Measurements from ENCODE around the gene TESK2.

The TESK2 gene

GRCh38 chr1:45508295-45509151, 17.6 kb upstream of the TESK2 start:
- no peak overlapping the region for H3K4me3 ChIP-seq (ENCODE audit: control insufficient read depth, low read depth, low read length)
- DNase-seq (ENCODE audit: low read depth) = no peak
- TF ChIP-seq, protein P1, sequence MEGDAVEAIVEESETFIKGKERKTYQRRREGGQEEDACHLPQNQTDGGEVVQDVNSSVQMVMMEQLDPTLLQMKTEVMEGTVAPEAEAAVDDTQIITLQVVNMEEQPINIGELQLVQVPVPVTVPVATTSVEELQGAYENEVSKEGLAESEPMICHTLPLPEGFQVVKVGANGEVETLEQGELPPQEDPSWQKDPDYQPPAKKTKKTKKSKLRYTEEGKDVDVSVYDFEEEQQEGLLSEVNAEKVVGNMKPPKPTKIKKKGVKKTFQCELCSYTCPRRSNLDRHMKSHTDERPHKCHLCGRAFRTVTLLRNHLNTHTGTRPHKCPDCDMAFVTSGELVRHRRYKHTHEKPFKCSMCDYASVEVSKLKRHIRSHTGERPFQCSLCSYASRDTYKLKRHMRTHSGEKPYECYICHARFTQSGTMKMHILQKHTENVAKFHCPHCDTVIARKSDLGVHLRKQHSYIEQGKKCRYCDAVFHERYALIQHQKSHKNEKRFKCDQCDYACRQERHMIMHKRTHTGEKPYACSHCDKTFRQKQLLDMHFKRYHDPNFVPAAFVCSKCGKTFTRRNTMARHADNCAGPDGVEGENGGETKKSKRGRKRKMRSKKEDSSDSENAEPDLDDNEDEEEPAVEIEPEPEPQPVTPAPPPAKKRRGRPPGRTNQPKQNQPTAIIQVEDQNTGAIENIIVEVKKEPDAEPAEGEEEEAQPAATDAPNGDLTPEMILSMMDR (IDR thresholded peaks at IDR 0.05; ENCODE audit: control insufficient read depth, insufficient read depth, low read depth, low read length, missing control alignments) = peak; percentile 16

- TF ChIP-seq, protein P1 (IDR thresholded peaks at IDR 0.05; ENCODE audit: control insufficient read depth, insufficient read depth, low read depth, low read length, missing control alignments) = no peak
- DNase-seq (ENCODE audit: low read depth) = no peak
- no peak overlapping the region for H3K4me3 ChIP-seq (ENCODE audit: control insufficient read depth, low read depth, low read length)
Observed at GRCh38 chr1:45507893-45508292, 16.9 kb upstream of the TESK2 start.

- no peak overlapping the region for H3K4me3 ChIP-seq (ENCODE audit: control insufficient read depth, low read depth, low read length)
- DNase-seq (ENCODE audit: low read depth) = no peak
- TF ChIP-seq, protein P1 (IDR thresholded peaks at IDR 0.05; ENCODE audit: control insufficient read depth, insufficient read depth, low read depth, low read length, missing control alignments) = no peak
Observed at GRCh38 chr1:45507195-45507594, 16.2 kb upstream of the TESK2 start.

DNA sequence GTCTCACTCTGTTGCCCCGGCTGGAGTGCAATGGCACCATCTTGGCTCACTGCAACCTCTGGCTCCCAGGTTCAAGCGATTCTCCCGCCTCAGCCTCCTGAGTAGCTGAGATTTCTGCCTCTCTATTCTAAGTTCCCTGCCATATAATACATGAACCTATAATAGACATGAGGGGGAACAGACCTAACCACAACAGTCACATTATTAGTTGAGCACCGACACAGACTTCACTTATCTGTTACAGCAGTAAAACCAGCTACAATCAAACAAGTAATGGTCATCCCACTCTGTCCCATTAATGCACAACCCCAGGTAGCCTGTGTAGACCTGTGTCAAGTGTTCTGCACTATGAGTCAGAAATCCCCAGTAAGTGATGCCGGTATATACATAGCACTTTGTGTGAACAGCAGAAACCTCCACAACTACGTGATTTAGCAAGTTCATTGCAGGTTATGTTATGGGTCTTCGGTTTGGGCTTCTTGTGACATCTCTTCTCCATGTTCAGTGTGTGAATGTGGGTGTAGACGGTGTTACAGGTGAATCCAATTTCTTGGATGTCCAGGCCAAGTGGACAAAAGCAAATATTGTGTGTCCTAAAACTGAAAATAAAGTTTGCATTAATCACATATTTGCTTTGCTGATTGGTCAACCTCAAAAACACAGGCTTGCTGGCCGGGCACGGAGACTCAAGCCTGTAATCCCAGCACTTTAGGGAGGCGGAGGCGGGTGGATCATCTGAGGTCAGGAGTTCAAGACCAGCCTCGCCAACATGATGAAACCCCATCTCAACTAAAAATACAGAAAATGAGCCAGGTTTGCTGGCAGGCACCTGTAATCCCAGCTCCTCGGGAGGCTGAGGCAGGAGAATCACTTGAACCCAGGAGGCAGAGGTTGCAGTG, 12.7 kb upstream of the TESK2 start:
- no peak overlapping the region for H3K4me3 ChIP-seq (ENCODE audit: control insufficient read depth, low read depth, low read length)
- TF ChIP-seq, protein P1 (IDR thresholded peaks at IDR 0.05; ENCODE audit: control insufficient read depth, insufficient read depth, low read depth, low read length, missing control alignments) = no peak
- DNase-seq (ENCODE audit: low read depth) = no peak

- TF ChIP-seq, protein P1 (IDR thresholded peaks at IDR 0.05; ENCODE audit: control insufficient read depth, insufficient read depth, low read depth, low read length, missing control alignments) = no peak
- no peak overlapping the region for H3K4me3 ChIP-seq (ENCODE audit: control insufficient read depth, low read depth, low read length)
- DNase-seq (ENCODE audit: low read depth) = no peak
Observed at GRCh38 chr1:45501505-45501859, 10.5 kb upstream of the TESK2 start.

- peak overlapping the region; percentile 74 for H3K4me3 ChIP-seq (ENCODE audit: control insufficient read depth, low read depth, low read length)
- TF ChIP-seq, protein P1 (IDR thresholded peaks at IDR 0.05; ENCODE audit: control insufficient read depth, insufficient read depth, low read depth, low read length, missing control alignments) = no peak
- DNase-seq (ENCODE audit: low read depth) = no peak
Observed at GRCh38 chr1:45499415-45499769, 8.4 kb upstream of the TESK2 start.
